Nephron (organoid): Measurements from ENCODE around the gene TFG.

Experiments used
- H3K27ac Mint-ChIP-seq, 3 experiments: 2 replicates each; pipeline ENCODE4 v1.8.0; 2020; ENCODE audit warnings: mixed read lengths in 3 of 3, mild to moderate bottlenecking in 2 of 3, moderate library complexity in 1 of 3
- H3K27me3 Mint-ChIP-seq: 2 replicates; pipeline ENCODE4 v1.8.0; 2021; ENCODE audit warnings: low read depth, mild to moderate bottlenecking, moderate library complexity, mixed read lengths
- H3K36me3 Mint-ChIP-seq: 2 replicates; pipeline ENCODE4 v1.8.0; 2020; ENCODE audit warnings: low read depth, mixed read lengths
- H3K4me1 Mint-ChIP-seq: 2 replicates; pipeline ENCODE4 v1.8.0; 2020; ENCODE audit warnings: mixed read lengths
- H3K4me3 Mint-ChIP-seq, 3 experiments: 2 replicates each; pipeline ENCODE4 v1.8.0; 2020; ENCODE audit warnings: mild to moderate bottlenecking in 3 of 3, mixed read lengths in 3 of 3, moderate library complexity in 2 of 3
- H3K9me3 Mint-ChIP-seq: 2 replicates; pipeline ENCODE4 v1.8.0; 2020; ENCODE audit warnings: mixed read lengths
- TF ChIP-seq, protein P1 (sequence below), 3 experiments: fragments of 200-600 bp; sonication (generic); IDR thresholded peaks; one replicate each; pipeline ENCODE4 v1.5.0; 2021; ENCODE audit warnings: antibody characterized with exemption in 3 of 3; ENCODE audit not compliant: unreplicated experiment in 3 of 3

Gene TFG

DNA sequence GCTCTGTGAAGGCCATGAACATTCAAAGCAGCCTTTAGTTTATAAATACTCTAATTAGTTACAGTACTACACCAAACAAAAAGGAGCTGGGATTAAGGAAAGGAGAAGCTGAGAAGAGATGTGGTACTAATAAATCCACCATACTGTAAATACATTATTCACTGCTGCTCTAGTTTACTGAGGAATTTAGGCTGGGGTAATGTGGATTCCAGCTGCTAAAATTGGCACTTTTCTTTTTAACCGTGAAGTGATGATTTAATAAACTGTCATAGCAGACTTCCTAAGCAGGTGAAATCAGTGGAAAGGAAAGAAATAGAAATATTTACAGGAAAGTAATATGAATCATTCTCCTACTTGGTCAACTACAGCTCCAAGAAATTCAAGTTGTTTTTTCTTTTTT lies 88.7 kb downstream of the TFG start:
- Mint-ChIP-seq H3K27ac (peak overlapping the region in 2 of 3 experiments; percentile 59 to 70), H3K27me3 (no peaks in the 10 kb centered on the region), H3K9me3 (no peaks in the 10 kb centered on the region), H3K36me3 (no peaks in the 10 kb centered on the region), H3K4me1 (peaks cover 16% of the 10 kb centered on the region), H3K4me3 (no peak overlapping the region)
- TF ChIP-seq, protein P1, sequence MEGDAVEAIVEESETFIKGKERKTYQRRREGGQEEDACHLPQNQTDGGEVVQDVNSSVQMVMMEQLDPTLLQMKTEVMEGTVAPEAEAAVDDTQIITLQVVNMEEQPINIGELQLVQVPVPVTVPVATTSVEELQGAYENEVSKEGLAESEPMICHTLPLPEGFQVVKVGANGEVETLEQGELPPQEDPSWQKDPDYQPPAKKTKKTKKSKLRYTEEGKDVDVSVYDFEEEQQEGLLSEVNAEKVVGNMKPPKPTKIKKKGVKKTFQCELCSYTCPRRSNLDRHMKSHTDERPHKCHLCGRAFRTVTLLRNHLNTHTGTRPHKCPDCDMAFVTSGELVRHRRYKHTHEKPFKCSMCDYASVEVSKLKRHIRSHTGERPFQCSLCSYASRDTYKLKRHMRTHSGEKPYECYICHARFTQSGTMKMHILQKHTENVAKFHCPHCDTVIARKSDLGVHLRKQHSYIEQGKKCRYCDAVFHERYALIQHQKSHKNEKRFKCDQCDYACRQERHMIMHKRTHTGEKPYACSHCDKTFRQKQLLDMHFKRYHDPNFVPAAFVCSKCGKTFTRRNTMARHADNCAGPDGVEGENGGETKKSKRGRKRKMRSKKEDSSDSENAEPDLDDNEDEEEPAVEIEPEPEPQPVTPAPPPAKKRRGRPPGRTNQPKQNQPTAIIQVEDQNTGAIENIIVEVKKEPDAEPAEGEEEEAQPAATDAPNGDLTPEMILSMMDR (IDR thresholded peaks at IDR 0.05; ENCODE audit: unreplicated experiment in 3 of 3) = no peak
